GM04503 (cell line): ENCODE results near the gene SNU13.
"Not testable (repeated sequence)": the region's sequence is repeated elsewhere in the genome, so short reads cannot be mapped to it uniquely, and the experiment has no call there.

Experiments used
- DNase-seq: peaks from one replicate; pipeline ENCODE4 v3.0.0-alpha.2; 2012; ENCODE audit warnings: low read depth

Gene SNU13

GRCh38 chr22:41681616-41682015, 7.1 kb downstream of the SNU13 start:
- DNase-seq, result no peak

- DNase-seq, result no peak
These were observed 12.5 kb downstream of the SNU13 start for GRCh38 chr22:41676134-41676533.

GRCh38 chr22:41674846-41675340, 13.8 kb downstream of the SNU13 start:
- no peak for DNase-seq

- no peak for DNase-seq
These were observed 15.7 kb downstream of the SNU13 start for GRCh38 chr22:41672780-41673509.

- not testable (repeated sequence) for DNase-seq
These were observed 16.6 kb downstream of the SNU13 start for GRCh38 chr22:41672096-41672495.

GRCh38 chr22:41668971-41669911, 19.4 kb downstream of the SNU13 start:
- peak; percentile 83 for DNase-seq

- DNase-seq, result no peak
These were observed 23.7 kb downstream of the SNU13 start for GRCh38 chr22:41664951-41665350.

GRCh38 chr22:41664490-41664889, 24.2 kb downstream of the SNU13 start:
- DNase-seq, result no peak

- not testable (repeated sequence) for DNase-seq
These were observed 25.1 kb downstream of the SNU13 start for GRCh38 chr22:41663594-41663993.

- no peak for DNase-seq
These were observed 27.0 kb downstream of the SNU13 start for GRCh38 chr22:41661713-41662112.

GRCh38 chr22:41661088-41661487, 27.6 kb downstream of the SNU13 start:
- no peak for DNase-seq

GRCh38 chr22:41660416-41660815, 28.3 kb downstream of the SNU13 start:
- no peak for DNase-seq

GRCh38 chr22:41659941-41660340, 28.7 kb downstream of the SNU13 start:
- no peak for DNase-seq

- DNase-seq, result no peak
These were observed 29.8 kb downstream of the SNU13 start for GRCh38 chr22:41658869-41659268.

GRCh38 chr22:41657709-41658108, 31.0 kb downstream of the SNU13 start:
- no peak for DNase-seq

GRCh38 chr22:41656556-41656955, 32.1 kb downstream of the SNU13 start:
- no peak for DNase-seq

GRCh38 chr22:41654322-41654721, 34.3 kb downstream of the SNU13 start:
- no peak for DNase-seq

GRCh38 chr22:41650821-41651220, 37.8 kb downstream of the SNU13 start:
- no peak for DNase-seq

- no peak for DNase-seq
These were observed 38.4 kb downstream of the SNU13 start for GRCh38 chr22:41650229-41650628.

- no peak for DNase-seq
These were observed 40.2 kb downstream of the SNU13 start for GRCh38 chr22:41648432-41648831.

GRCh38 chr22:41647771-41648170, 40.9 kb downstream of the SNU13 start:
- DNase-seq, result no peak

- no peak for DNase-seq
These were observed 46.1 kb downstream of the SNU13 start for GRCh38 chr22:41642331-41643110.
